ENCODE data around the gene SPG7.

- TF ChIP-seq POLR2A (IDR thresholded peaks at IDR 0.05) = no peak
- no peak for TF ChIP-seq CTCF (IDR thresholded peaks at IDR 0.05)
Observed at GRCh38 chr16:89547291-89547690, 39.1 kb downstream of the SPG7 start.
